HG03565 (cell line): ENCODE results near the gene REC114.
"Not testable (repeated sequence)": the region's sequence is repeated elsewhere in the genome, so short reads cannot be mapped to it uniquely, and the experiment has no call there.

ENCODE experiments used
- ATAC-seq: cut with Tn5 transposase; IDR thresholded peaks from one replicate; pipeline ENCODE4 v1.9.1; 2021; ENCODE audit warnings: mild to moderate bottlenecking, moderate library complexity; ENCODE audit not compliant: unreplicated experiment

The REC114 gene

GRCh38 chr15:73442968-73443367 is at the start of gene REC114:
REC114 (plus strand) TSS chr15:73443164; CDS start chr15:73443186, 22 bp downstream.
- ATAC-seq, result no peak

GRCh38 chr15:73393336-73393735 is 49.6 kb upstream of the REC114 start:
- no peak for ATAC-seq

GRCh38 chr15:73394782-73395181 is 48.2 kb upstream of the REC114 start:
- no peak for ATAC-seq

GRCh38 chr15:73395671-73396070 is 47.3 kb upstream of the REC114 start:
- ATAC-seq, result no peak

GRCh38 chr15:73397461-73397860 is 45.5 kb upstream of the REC114 start:
- ATAC-seq, result no peak

GRCh38 chr15:73398861-73399260 is 44.1 kb upstream of the REC114 start:
- ATAC-seq, result no peak

DNA sequence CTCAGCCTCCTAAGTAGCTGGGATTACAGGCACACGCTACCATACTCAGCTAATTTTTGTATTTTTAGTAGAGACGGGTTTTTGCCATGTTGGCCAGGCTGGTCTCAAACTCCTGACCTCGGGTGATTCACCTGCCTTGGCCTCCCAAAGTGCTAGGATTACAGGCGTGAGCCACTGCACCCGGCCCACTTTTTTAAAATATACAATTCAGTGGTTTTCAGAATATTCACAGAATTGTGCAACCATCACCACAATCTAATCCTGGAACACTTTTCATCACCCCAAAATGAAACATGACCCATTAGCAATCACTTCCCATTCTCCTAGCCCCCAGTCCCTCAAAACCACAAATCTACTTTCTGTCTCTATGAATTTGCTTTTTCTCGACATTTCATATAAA is 42.7 kb upstream of the REC114 start:
- not testable (repeated sequence) for ATAC-seq

DNA sequence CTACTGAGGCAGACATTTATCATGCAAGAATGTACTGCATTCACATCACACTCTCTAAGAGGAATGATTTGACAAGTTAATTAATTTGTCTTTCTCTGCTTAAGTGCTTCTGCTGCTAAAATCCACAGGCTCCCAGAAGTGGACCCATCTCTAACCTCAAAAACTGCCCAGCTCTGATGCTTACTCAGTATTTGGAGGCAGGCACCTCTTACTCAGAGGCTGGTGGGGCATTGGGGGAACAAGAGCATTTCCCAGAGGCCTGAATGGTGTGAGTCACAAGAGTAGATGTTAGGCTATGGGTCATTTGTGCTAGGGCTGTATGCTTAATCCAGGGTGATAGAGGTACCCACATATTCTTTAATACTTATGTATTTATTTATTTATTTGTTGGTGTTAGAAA is 39.8 kb upstream of the REC114 start:
- ATAC-seq, result no peak

DNA sequence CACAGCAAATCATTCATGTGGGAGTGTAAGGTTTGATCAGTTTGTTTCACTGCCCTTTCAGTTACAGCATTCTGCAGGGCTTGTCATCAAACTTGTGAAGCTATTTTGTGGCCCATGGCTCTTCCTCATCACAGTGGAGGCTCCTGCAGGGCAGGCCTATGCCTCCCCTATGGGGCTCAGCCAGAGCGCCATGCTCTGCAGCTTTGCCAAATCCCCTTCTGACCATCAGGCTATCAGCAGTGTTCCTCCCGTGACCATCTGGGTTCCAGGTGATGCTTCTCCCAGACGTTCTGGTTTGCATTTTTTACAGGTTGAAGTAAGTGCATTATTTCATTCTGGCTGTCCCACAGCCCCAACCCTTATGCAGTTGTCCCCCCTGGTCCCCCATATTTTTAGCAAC is 28.1 kb upstream of the REC114 start:
- ATAC-seq, result no peak

GRCh38 chr15:73424506-73424905 is 18.5 kb upstream of the REC114 start:
- ATAC-seq, result no peak

DNA sequence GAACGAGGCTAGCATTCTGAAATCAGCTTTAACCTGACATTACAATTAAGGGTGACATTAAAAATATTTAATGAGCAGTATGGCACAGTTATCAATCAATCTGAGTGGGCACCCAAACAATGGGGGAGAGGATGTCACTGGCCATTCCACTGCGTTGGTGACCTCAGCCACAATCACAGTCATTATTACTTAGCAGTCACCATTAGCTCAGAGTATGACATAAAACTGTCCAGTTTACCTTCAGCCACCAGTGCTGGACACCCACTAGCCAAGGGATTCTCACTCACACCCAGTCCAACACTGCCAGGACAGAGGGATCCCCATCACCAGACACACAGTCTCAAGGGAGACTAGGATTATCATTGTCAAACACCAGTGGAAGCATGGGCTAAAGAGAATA is 17.5 kb upstream of the REC114 start:
- no peak for ATAC-seq

DNA sequence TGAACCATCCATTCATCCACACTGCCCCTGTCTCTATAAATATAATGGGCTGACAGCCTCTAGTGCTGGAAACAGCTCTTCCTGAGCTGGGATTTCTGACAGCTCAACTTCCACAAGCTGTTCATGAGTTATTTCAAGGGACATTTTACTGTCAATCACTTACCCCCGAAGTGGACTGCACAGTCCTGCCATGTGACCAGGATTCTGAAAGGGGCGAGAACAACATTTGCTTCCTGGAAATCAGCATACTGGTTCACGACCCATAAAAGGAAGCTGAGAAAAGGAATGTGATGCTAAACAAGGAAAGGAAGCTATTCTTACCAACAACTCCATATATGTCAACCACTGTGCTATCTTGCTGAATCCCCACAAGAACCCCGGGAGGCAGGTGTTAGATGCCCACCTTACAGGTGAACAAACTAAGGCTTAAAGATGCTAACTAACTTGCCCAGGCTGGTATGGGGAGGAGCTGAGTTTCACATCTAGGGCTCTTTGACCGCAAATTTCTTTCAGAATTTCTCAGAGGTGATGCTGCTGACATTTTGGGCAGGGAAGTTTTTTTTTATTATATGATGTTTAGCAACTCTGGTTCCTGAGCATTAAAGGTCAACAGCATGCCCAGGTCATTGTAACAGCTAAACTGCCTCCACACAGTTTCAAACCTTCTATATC is 16.5 kb upstream of the REC114 start:
- ATAC-seq, result no peak

DNA sequence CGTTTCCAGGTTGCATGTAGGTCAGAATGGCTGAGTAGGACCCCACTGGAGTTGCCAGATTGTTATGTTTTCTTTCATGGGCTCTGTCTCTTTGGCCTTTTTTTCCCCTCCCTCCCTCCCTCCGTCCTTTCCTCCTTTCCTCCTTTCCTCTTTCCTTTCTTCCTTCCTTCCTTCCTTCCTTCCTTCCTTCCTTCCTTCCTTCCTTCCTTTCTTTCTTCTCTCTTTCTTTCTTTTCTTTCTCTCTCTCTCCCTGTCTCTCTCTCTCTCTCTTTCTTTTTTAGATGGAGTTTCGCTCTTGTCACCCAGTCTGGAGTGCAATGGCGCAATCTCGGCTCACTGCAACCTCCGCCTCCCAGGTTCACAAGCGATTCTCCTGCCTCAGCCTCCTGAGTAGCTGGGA is 11.6 kb upstream of the REC114 start:
- not testable (repeated sequence) for ATAC-seq

- ATAC-seq, result no peak
These were observed 9.1 kb upstream of the REC114 start for GRCh38 chr15:73433873-73434272.

DNA sequence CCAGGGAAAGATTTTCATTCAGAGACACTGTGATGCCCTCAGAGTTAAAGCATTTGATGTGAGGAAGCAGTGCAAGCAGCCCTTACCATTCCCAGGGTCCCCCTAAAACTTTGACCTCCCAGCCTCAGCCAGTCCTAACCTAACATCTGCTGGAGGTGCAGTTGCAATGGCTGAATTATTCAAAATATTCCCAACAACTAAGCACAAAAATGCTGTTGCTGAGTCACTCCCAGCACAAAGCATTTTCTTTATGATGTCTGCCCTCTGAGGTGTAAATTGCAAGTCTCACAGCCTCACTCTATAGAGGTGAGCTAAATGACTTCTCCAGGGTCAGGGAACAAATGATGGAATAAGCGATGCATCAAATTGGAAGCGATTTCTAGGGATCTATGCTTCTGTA is 6.4 kb upstream of the REC114 start:
- ATAC-seq, result no peak

DNA sequence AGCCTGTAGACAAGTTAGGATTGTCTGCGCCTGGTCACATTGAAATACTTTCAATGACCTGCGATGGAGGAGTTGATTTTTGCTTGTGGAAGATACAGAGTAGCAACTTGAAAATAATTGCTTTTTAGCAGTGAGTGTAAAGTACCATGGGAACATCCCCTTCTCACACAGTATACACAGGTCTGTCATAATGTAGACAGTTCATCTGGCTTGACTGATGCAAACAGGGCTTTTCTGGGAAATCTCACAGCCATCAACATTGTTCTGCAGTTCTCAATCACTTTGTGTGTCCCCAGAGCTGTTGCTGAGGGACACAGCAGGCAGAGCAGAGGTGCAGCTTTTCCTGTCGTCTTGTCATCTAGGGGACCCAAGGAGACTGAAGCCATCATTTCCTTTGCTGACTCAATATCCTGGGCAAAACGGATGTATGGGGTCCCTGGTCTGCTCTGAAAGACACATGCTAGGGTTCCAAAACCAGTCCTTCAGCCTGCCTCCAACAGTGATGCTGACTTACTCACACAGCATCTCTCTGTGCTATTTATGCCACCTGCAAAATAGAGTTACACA is 5.3 kb upstream of the REC114 start:
- ATAC-seq, result no peak

DNA sequence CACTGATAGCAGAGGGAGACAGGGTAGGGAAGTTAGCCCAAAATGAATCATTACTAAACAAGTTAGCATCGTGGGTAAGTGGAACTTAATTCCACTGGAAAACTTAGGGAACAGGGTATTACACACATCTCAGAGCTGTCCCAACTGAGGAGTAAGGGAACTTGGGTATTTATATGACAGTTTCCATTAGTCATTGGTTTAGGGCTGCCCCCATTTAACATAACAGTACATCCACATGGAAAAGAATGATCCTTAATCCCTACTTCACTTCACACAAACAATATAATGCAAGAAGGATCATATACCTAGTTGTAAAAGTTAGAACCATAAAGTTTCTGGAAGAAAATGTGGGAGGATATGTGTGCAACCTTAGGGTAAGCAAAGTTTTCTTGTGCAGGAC is 4.3 kb upstream of the REC114 start:
- no peak for ATAC-seq

DNA sequence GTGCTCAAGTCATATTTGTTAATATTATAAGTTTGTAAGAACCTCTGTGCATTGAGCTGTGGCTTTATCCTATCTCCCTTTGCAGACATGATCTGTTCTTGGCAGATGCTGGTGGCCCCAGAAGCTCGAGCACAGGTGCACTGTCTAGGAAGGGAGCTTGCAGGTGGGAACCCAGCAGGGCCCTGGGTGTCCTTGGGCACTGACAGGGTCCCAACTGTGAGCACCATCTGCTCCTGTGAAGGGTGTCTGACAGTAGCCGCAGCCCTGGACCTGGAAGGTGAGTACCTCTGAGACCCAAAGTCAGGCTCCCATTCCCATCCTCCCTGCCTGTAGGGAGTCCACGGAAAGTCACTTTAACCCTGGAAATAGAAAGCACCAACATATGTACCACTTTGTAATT is 2.4 kb upstream of the REC114 start:
- ATAC-seq, result no peak

DNA sequence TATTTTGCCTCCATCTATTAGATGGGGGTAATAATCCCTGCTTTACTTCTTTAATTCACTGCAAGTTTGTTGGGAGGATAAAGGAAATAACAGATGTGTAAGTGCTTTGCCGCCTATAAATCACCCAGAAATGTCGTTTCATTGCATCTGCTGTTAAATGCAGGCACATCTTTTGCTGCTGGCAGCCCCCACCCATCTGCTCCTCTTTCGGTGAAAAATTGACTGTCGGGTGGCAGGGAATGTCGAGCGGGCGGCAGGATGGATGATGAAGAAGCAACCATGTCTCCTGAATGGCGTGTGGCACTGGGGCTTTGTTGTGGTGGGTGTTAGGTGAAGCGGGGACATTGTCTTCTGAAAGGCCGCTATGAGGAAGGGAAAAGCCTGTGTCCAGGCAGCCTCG is 543 bp upstream of the REC114 start:
- no peak for ATAC-seq

DNA sequence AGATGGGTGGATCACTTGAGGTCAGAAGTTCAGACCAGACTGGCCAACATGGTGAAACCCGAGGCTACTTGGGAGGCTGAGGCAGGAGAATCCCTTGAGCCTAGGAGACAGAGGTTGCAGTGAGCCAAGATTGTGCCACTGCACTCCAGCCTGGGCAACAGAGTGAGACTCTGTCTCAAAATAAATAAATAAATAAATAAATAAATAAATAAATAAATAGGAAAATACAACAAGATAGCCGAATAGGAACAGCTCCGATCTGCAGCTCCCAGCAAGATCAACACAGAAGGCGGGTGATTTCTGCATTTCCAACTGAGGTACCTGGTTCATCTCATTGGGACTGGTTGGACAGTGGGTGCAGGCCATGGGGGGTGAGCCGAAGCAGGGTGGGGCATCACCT is 4.5 kb downstream of the REC114 start:
- ATAC-seq, result not testable (repeated sequence)

DNA sequence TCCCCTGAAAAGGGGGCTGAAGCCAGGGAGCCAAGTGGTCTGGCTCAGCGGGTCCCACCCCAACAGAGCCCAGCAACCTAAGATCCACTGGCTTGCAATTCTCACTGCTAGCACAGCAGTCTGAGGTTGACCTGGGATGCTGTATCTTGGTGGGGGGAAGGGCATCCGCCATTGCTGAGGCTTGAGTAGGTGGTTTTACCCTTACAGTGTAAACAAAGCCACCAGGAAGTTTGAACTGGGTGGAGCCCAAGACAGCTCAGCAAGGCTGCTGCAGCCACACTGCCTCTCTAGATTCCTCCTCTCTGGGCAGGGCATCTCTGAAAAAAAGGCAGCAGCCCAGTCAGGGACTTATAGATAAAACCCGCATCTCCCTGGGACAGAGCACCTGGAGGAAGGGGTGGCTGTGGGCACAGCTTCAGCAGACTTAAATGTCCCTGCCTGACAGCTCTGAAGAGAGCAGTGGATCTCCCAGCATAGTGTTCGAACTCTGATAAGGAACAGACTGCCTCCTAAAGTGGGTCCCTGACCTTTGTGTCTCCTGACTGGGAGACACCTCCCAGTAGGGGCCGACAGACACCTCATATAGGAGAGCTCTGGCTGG is 5.3 kb downstream of the REC114 start:
- ATAC-seq, result not testable (repeated sequence)

DNA sequence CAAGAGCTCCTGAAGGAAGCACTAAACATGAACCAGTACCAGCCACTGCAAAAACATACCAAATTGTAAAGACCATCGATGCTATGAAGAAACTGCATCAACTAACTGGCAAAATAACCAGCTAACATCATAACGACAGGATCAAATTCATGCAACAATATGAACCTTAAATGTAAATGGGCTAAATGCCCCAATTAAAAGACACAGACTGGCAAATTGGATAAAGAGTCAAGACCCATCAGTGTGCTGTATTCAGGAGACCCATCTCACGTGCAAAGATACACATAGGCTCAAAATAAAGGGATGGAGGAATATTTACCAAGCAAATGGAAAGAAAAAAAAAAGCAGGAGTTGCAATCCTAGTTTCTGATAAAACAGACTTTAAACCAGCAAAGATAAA is 7.0 kb downstream of the REC114 start:
- not testable (repeated sequence) for ATAC-seq

- ATAC-seq, result no peak
These were observed 11.1 kb downstream of the REC114 start for GRCh38 chr15:73454096-73454495.
